Fibroblast of lung (primary cell): ENCODE data around the gene RPL4. TPM values are rescaled to one million over a fixed set of nuclear protein-coding genes. Genes with fewer than 3 reads are reported as not detected.

Experiments
- DNase-seq, 2 donors: peaks; one replicate each; pipeline versions ENCODE4 v3.0.0 to v3.0.0-alpha.2; 2010; ENCODE audit warnings: low read depth in 2 of 2
- H2AFZ ChIP-seq: 2 replicates; pipeline ENCODE4 v1.5.1; 2012; ENCODE audit warnings: low read length, control low read depth, inconsistent platforms
- H3K27ac ChIP-seq: 2 replicates; pipeline ENCODE4 v1.5.1; 2011; ENCODE audit warnings: low read length, control low read depth; ENCODE audit not compliant: insufficient read depth
- H3K27me3 ChIP-seq: 2 replicates; pipeline ENCODE4 v1.5.1; 2011; ENCODE audit warnings: mild to moderate bottlenecking, low read length; ENCODE audit not compliant: control insufficient read depth, insufficient read depth
- H3K36me3 ChIP-seq: 2 replicates; pipeline ENCODE4 v1.5.1; 2011; ENCODE audit warnings: low read length; ENCODE audit not compliant: control insufficient read depth, insufficient read depth
- H3K4me1 ChIP-seq: 2 replicates; pipeline ENCODE4 v1.5.1; 2011; ENCODE audit warnings: low read length; ENCODE audit not compliant: control insufficient read depth, insufficient read depth; ENCODE audit errors: extremely low read depth
- H3K4me2 ChIP-seq: 2 replicates; pipeline ENCODE4 v1.5.1; 2011; ENCODE audit warnings: low read length, control low read depth; ENCODE audit not compliant: insufficient read depth; ENCODE audit errors: extremely low read depth
- H3K4me3 ChIP-seq, 4 experiments: fragments of 200-600 bp in 1 of 4; sonication (generic) in 1 of 4; replicated peaks in 1 of 4; 2 replicates each; pipeline ENCODE4 v1.5.1; 2011 to 2016; ENCODE audit warnings: low read length in 4 of 4, low read depth in 3 of 4, mild to moderate bottlenecking in 3 of 4, control low read depth in 2 of 4, inconsistent platforms in 1 of 4, mixed read lengths in 1 of 4; ENCODE audit not compliant: insufficient read depth in 1 of 4; ENCODE audit errors: control extremely low read depth in 1 of 4
- H3K79me2 ChIP-seq: 2 replicates; pipeline ENCODE4 v1.5.1; 2012; ENCODE audit warnings: mild to moderate bottlenecking, low read length, inconsistent platforms; ENCODE audit not compliant: control insufficient read depth, insufficient read depth
- H3K9ac ChIP-seq: 2 replicates; pipeline ENCODE4 v1.5.1; 2011; ENCODE audit warnings: mild to moderate bottlenecking, low read length, control low read depth; ENCODE audit not compliant: insufficient read depth
- H3K9me3 ChIP-seq: 2 replicates; pipeline ENCODE4 v1.5.1; 2012; ENCODE audit warnings: low read depth, low read length; ENCODE audit not compliant: control insufficient read depth, insufficient read depth
- H4K20me1 ChIP-seq: 2 replicates; pipeline ENCODE4 v1.5.1; 2011; ENCODE audit warnings: low read length; ENCODE audit not compliant: control insufficient read depth, insufficient read depth; ENCODE audit errors: extremely low read depth
- CTCF ChIP-seq, 2 donors: IDR thresholded peaks in 1 of 2; conservative IDR thresholded peaks in 1 of 2; 1 replicate in 1 of 2; 2 replicates in 1 of 2; pipeline ENCODE4 v1.5.1; 2011 to 2012; ENCODE audit warnings: low read length in 2 of 2, control low read depth in 1 of 2, inconsistent platforms in 1 of 2, low read depth in 1 of 2, mild to moderate bottlenecking in 1 of 2
- EZH2 ChIP-seq: IDR thresholded peaks from 2 replicates; pipeline ENCODE4 v1.5.1; 2012; ENCODE audit warnings: low read length, control low read depth, mild to moderate bottlenecking; ENCODE audit errors: missing control alignments
- polyA minus RNA-seq: library from RNA; depleted of rRNA, polyadenylated mRNA; stranded (reverse); fragments of >200 nt; gene quantifications from 2 replicates; pipeline ENCODE4 v1.2.3, GENCODE V29; 2011; ENCODE audit warnings: low replicate concordance
- polyA plus RNA-seq, 2 donors: library from polyadenylated mRNA; depleted of rRNA in 1 of 2; stranded (reverse) in 1 of 2; unstranded in 1 of 2; fragments of >200 nt; gene quantifications; 2 replicates each; pipeline ENCODE4 v1.2.1, GENCODE V29; 2011 to 2012; ENCODE audit warnings: missing spikeins in 1 of 2
- total RNA-seq: library from RNA; depleted of rRNA; stranded (reverse); fragments of >200 nt; gene quantifications from 2 replicates; pipeline ENCODE4 v1.2.1, GENCODE V29; 2014

Gene RPL4
- 1,689 and 2,458 TPM in 2 replicates for total RNA-seq
- 3,360 and 3,456 TPM in 2 replicates for polyA plus RNA-seq
- 3,620 and 3,891 TPM in 2 replicates for polyA plus RNA-seq (2012)
- 3,770 and 3,841 TPM in 2 replicates for polyA minus RNA-seq

GRCh38 chr15:66504563-66505429 is at the start of gene RPL4, which contains the start of gene ZWILCH:
RPL4 (minus strand) TSS chr15:66504855; CDS start chr15:66504790, 65 bp downstream.
ZWILCH (plus strand) TSS chr15:66505326; CDS start chr15:66505339, 13 bp downstream.
- Histone ChIP-seq H3K4me3 (peak within 1 kb of the TSS; percentile 63 to 98 (median 77)), H3K9me3 (no peaks in the 10 kb centered on the region), H3K4me1 (no peaks in the 10 kb centered on the region), H3K79me2 (peaks cover 74% of the 10 kb centered on the region), H3K4me2 (peak within 1 kb of the TSS; percentile 81), H3K36me3 (peaks cover 10% of the 10 kb centered on the region), H3K9ac (peak within 1 kb of the TSS; percentile 75), H3K27ac (peak within 1 kb of the TSS; percentile 90), H4K20me1 (no peaks in the 10 kb centered on the region), H2AFZ (peak within 1 kb of the TSS; percentile 59), H3K27me3 (no peaks in the 10 kb centered on the region)
- TF ChIP-seq EZH2: no peak
- no peak for TF ChIP-seq CTCF (conservative IDR thresholded peaks at IDR 0.05 in 1 of 2, IDR thresholded peaks at IDR 0.05 in 1 of 2; ENCODE audit: low read depth in 1 of 2, low read length in 2 of 2)
- DNase-seq: peak; percentile 87 to 93

GRCh38 chr15:66545255-66545654 is 40.6 kb upstream of the RPL4 start:
- H4K20me1 ChIP-seq: no peaks in the 10 kb centered on the region
- H3K4me1 ChIP-seq: no peaks in the 10 kb centered on the region
- no peak for DNase-seq
- no peaks in the 10 kb centered on the region for H3K27me3 ChIP-seq
- H3K4me3 ChIP-seq: no peak overlapping the region
- no peaks in the 10 kb centered on the region for H3K9me3 ChIP-seq
- H3K36me3 ChIP-seq: peaks cover 4% of the 10 kb centered on the region
- H3K79me2 ChIP-seq: no peaks in the 10 kb centered on the region
- no peak overlapping the region for H3K27ac ChIP-seq
- H3K4me2 ChIP-seq: no peak overlapping the region
- TF ChIP-seq EZH2 (no peak), CTCF (conservative IDR thresholded peaks at IDR 0.05 in 1 of 2, IDR thresholded peaks at IDR 0.05 in 1 of 2; ENCODE audit: low read depth in 1 of 2, low read length in 2 of 2) (no peak)
- no peak overlapping the region for H2AFZ ChIP-seq
- H3K9ac ChIP-seq: no peak overlapping the region

- no peaks in the 10 kb centered on the region for H3K9me3 ChIP-seq
- H4K20me1 ChIP-seq: no peaks in the 10 kb centered on the region
- H3K4me2 ChIP-seq: no peak overlapping the region
- no peak for DNase-seq
- no peaks in the 10 kb centered on the region for H3K79me2 ChIP-seq
- no peak overlapping the region for H3K4me3 ChIP-seq
- TF ChIP-seq EZH2 (no peak), CTCF (conservative IDR thresholded peaks at IDR 0.05 in 1 of 2, IDR thresholded peaks at IDR 0.05 in 1 of 2; ENCODE audit: low read depth in 1 of 2, low read length in 2 of 2) (no peak)
- H3K27me3 ChIP-seq: no peaks in the 10 kb centered on the region
- H3K36me3 ChIP-seq: peaks cover 4% of the 10 kb centered on the region
- H3K9ac ChIP-seq: no peak overlapping the region
- no peak overlapping the region for H3K27ac ChIP-seq
- no peak overlapping the region for H2AFZ ChIP-seq
- no peaks in the 10 kb centered on the region for H3K4me1 ChIP-seq
Observed at GRCh38 chr15:66542896-66543295, 38.2 kb upstream of the RPL4 start.
